ENCODE results near the gene MVK. TPM values are rescaled to one million over a fixed set of nuclear protein-coding genes. Genes with fewer than 3 reads are reported as not detected.

The MVK gene
- total and polyA plus RNA-seq, 2 of the 4 experiments (the other 2 are of a cell fraction) = 6.6 to 11.5 TPM

DNA sequence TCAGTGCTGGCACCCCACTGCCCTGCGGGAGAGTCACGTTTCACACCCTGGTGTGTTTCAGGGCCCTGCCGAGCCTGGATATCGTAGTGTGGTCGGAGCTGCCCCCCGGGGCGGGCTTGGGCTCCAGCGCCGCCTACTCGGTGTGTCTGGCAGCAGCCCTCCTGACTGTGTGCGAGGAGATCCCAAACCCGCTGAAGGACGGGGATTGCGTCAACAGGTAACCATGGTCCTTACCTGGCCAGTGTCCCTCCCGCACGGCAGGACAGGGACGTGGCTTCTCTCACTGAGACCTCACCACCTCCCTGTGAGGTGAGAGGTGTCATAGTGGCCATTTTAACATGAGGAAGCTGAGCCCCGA lies 7.7 kb downstream of the MVK start:
- Histone ChIP-seq H2BK20ac (ENCODE audit: low read depth, low read length) (no peak overlapping the region), H3K4me3 (ENCODE audit: insufficient read depth, low read depth, low read length) (no peak overlapping the region), H3K56ac (ENCODE audit: extremely low read depth, insufficient read depth, low read length) (no peak overlapping the region), H2BK120ac (ENCODE audit: low read depth, low read length) (no peak overlapping the region), H3K9me3 (ENCODE audit: control insufficient read depth, insufficient read depth, low read length) (no peaks in the 10 kb centered on the region), H3K36me3 (ENCODE audit: control insufficient read depth, insufficient read depth, low read length) (peaks cover 8% of the 10 kb centered on the region), H3K14ac (replicated peaks; ENCODE audit: low read depth, low read length) (no peak overlapping the region), H2BK15ac (ENCODE audit: low read depth, low read length) (no peak overlapping the region), H3K4me2 (ENCODE audit: low read depth, low read length) (no peak overlapping the region), H2AFZ (replicated peaks; ENCODE audit: low read length, poor library complexity) (no peak overlapping the region), H3K27ac (ENCODE audit: insufficient read depth, low read length) (no peak overlapping the region), H2AK5ac (ENCODE audit: low read depth, low read length) (no peak overlapping the region), H3K23ac (ENCODE audit: low read depth, low read length) (no peak overlapping the region), H3K4ac (ENCODE audit: low read depth, low read length) (no peak overlapping the region), H3K9me1 (ENCODE audit: insufficient read depth, low read length) (0 out of 2 replicates have a peak, but pooled peaks cover 6% of the 10 kb centered on the region), H3K27me3 (ENCODE audit: control insufficient read depth, insufficient read depth, low read length) (no peaks in the 10 kb centered on the region), H2AK9ac (replicated peaks; ENCODE audit: low read depth, low read length, poor library complexity) (no peak overlapping the region), H3K4me1 (ENCODE audit: control insufficient read depth, insufficient read depth, low read length) (no peaks in the 10 kb centered on the region), H4K5ac (ENCODE audit: low read depth, low read length) (no peak overlapping the region), H3K79me1 (ENCODE audit: low read depth in 1 of 2, low read length in 2 of 2) (no peaks in the 10 kb centered on the region; a peak in 1 of 4 replicates), H4K8ac (ENCODE audit: low read depth in 2 of 2, low read length in 2 of 2) (no peak overlapping the region), H3K18ac (ENCODE audit: low read depth, low read length) (no peak overlapping the region), H4K91ac (ENCODE audit: insufficient read depth, low read depth, low read length) (no peak overlapping the region), H3K9ac (ENCODE audit: low read depth, low read length) (no peak overlapping the region), H4K20me1 (ENCODE audit: insufficient read depth, low read length) (no peaks in the 10 kb centered on the region), H2BK5ac (ENCODE audit: low read depth, low read length, poor library complexity, severe bottlenecking) (no peak overlapping the region)
- intact Hi-C loops (cut with micrococcal nuclease) (no loop called here), dilution Hi-C loops (cut with HindIII; ENCODE audit: low sequenced_read_pairs, unreplicated experiment) (no loop called here), in situ Hi-C loops (cut with MboI; ENCODE audit: low sequenced_read_pairs) (no loop called here)
- TF ChIP-seq MXI1 (IDR thresholded peaks at IDR 0.05; ENCODE audit: borderline replicate concordance, low read depth, low read length) (no peak), SMC3 (IDR thresholded peaks at IDR 0.05; ENCODE audit: low read depth, low read length) (no peak), RAD21 (IDR thresholded peaks at IDR 0.05; ENCODE audit: low read length) (no peak), BHLHE40 (IDR thresholded peaks at IDR 0.05; ENCODE audit: low read depth, low read length) (no peak), RFX5 (IDR thresholded peaks at IDR 0.05; ENCODE audit: low read depth, low read length) (no peak), FOS (IDR thresholded peaks at IDR 0.05; ENCODE audit: low read depth, low read length) (no peak), CHD1 (IDR thresholded peaks at IDR 0.05; ENCODE audit: low read depth, low read length) (no peak)
- TF ChIP-seq, protein P1, sequence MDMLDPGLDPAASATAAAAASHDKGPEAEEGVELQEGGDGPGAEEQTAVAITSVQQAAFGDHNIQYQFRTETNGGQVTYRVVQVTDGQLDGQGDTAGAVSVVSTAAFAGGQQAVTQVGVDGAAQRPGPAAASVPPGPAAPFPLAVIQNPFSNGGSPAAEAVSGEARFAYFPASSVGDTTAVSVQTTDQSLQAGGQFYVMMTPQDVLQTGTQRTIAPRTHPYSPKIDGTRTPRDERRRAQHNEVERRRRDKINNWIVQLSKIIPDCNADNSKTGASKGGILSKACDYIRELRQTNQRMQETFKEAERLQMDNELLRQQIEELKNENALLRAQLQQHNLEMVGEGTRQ (IDR thresholded peaks at IDR 0.05; ENCODE audit: low read depth, low read length) = no peak
- TF ChIP-seq, protein P2, sequence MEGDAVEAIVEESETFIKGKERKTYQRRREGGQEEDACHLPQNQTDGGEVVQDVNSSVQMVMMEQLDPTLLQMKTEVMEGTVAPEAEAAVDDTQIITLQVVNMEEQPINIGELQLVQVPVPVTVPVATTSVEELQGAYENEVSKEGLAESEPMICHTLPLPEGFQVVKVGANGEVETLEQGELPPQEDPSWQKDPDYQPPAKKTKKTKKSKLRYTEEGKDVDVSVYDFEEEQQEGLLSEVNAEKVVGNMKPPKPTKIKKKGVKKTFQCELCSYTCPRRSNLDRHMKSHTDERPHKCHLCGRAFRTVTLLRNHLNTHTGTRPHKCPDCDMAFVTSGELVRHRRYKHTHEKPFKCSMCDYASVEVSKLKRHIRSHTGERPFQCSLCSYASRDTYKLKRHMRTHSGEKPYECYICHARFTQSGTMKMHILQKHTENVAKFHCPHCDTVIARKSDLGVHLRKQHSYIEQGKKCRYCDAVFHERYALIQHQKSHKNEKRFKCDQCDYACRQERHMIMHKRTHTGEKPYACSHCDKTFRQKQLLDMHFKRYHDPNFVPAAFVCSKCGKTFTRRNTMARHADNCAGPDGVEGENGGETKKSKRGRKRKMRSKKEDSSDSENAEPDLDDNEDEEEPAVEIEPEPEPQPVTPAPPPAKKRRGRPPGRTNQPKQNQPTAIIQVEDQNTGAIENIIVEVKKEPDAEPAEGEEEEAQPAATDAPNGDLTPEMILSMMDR (conservative IDR thresholded peaks at IDR 0.05; ENCODE audit: low read depth, low read length) = no peak
- ChIA-PET CTCF (no interaction called here), POLR2A (ENCODE audit: unreplicated experiment) (no interaction called here)
- no peak for DNase-seq
- BruUV-seq (replicated peaks) = no TSS peak
- ATAC-seq (ENCODE audit: low read depth) = no peak
- WGBS, 2 experiments (ENCODE audit: extremely low coverage in 2 of 2, insufficient read length in 1 of 2) = 87% methylated on average over 6 of the region's 18 CpGs; no CpG with 5 or more reads in 1 of the 2 experiments
